HepG2 (cell line): ENCODE measurements around the gene CCDC142. TPM values are rescaled to one million over a fixed set of nuclear protein-coding genes. Genes with fewer than 3 reads are reported as not detected.

Experiments used
- EED ChIP-seq: sonication (generic); formaldehyde crosslinking; IDR thresholded peaks from 2 replicates; pipeline ENCODE4 v1.5.0; 2020; ENCODE audit warnings: mild to moderate bottlenecking, missing genetic modification reagents
- ETV6 ChIP-seq: sonication (generic); formaldehyde crosslinking; conservative IDR thresholded peaks from 2 replicates; pipeline ENCODE4 v1.4.0; 2020; ENCODE audit warnings: missing genetic modification reagents
- GZF1 ChIP-seq: sonication (generic); formaldehyde crosslinking; IDR thresholded peaks from 2 replicates; pipeline ENCODE4 v1.5.1; 2020; ENCODE audit warnings: mild to moderate bottlenecking, missing genetic modification reagents
- HDAC2 ChIP-seq: sonication (generic); formaldehyde crosslinking; IDR thresholded peaks from 2 replicates; pipeline ENCODE4 v1.4.0; 2020; ENCODE audit warnings: missing genetic modification reagents
- KDM6A ChIP-seq: IDR thresholded peaks from 2 replicates; pipeline ENCODE4 v1.6.1; 2016; ENCODE audit warnings: low read depth
- MED13 ChIP-seq: sonication (generic); formaldehyde crosslinking; IDR thresholded peaks from 2 replicates; pipeline ENCODE4 v1.5.0; 2020; ENCODE audit warnings: missing genetic modification reagents
- MXD1 ChIP-seq: sonication (generic); formaldehyde crosslinking; IDR thresholded peaks from 2 replicates; pipeline ENCODE4 v1.4.0; 2020; ENCODE audit warnings: mild to moderate bottlenecking, missing genetic modification reagents
- NR2F1 ChIP-seq, 2 experiments: fragments of 450-650 bp in 1 of 2; formaldehyde crosslinking in 1 of 2; IDR thresholded peaks; 2 replicates each; pipeline versions ENCODE4 v1.5.0 to v1.6.1; 2016 to 2020; ENCODE audit warnings: mild to moderate bottlenecking in 1 of 2, missing compliant biosample characterization in 1 of 2, missing genetic modification reagents in 1 of 2, moderate library complexity in 1 of 2
- TBX3 ChIP-seq: fragments of 450-650 bp; IDR thresholded peaks from 2 replicates; pipeline ENCODE4 v1.6.1; 2017; ENCODE audit warnings: antibody characterized with exemption, mild to moderate bottlenecking, inconsistent platforms, borderline replicate concordance
- THAP8 ChIP-seq: sonication (generic); formaldehyde crosslinking; IDR thresholded peaks from 2 replicates; pipeline ENCODE4 v1.5.1; 2020; ENCODE audit warnings: missing genetic modification reagents, mild to moderate bottlenecking, borderline replicate concordance
- TOE1 ChIP-seq: sonication (generic); formaldehyde crosslinking; IDR thresholded peaks from 2 replicates; pipeline ENCODE4 v1.4.0; 2020; ENCODE audit warnings: mild to moderate bottlenecking, missing genetic modification reagents
- ZKSCAN8 ChIP-seq: IDR thresholded peaks from 2 replicates; pipeline ENCODE4 v1.6.1; 2016; ENCODE audit warnings: borderline replicate concordance, missing genetic modification reagents, missing compliant biosample characterization
- ZNF282 ChIP-seq: fragments of 450-650 bp; IDR thresholded peaks from 2 replicates; pipeline ENCODE4 v1.6.1; 2018; ENCODE audit not compliant: partially characterized antibody
- ZNF33B ChIP-seq: sonication (generic); formaldehyde crosslinking; IDR thresholded peaks from 2 replicates; pipeline ENCODE4 v1.5.1; 2020; ENCODE audit warnings: mild to moderate bottlenecking, missing genetic modification reagents
- ZNF543 ChIP-seq: sonication (generic); formaldehyde crosslinking; IDR thresholded peaks from 2 replicates; pipeline ENCODE4 v1.4.0; 2020; ENCODE audit warnings: mild to moderate bottlenecking, missing genetic modification reagents
- ZNF558 ChIP-seq: sonication (generic); formaldehyde crosslinking; IDR thresholded peaks from 2 replicates; pipeline ENCODE4 v1.9.0; 2022; ENCODE audit warnings: mild to moderate bottlenecking, missing genetic modification reagents, borderline replicate concordance
- ZSCAN21 ChIP-seq: sonication (generic); formaldehyde crosslinking; IDR thresholded peaks from 2 replicates; pipeline ENCODE4 v1.8.0; 2022; ENCODE audit warnings: mild to moderate bottlenecking, missing genetic modification reagents, moderate library complexity, borderline replicate concordance
- ZSCAN29 ChIP-seq: sonication (generic); formaldehyde crosslinking; conservative IDR thresholded peaks from 2 replicates; pipeline ENCODE4 v1.4.0; 2020; ENCODE audit warnings: mild to moderate bottlenecking, missing genetic modification reagents
- polyA plus RNA-seq, 8 experiments: library from polyadenylated mRNA; depleted of rRNA in 3 of 8; stranded (reverse) in 7 of 8; unstranded in 1 of 8; fragments of >200 nt; fragmentation: Illumina TruSeq in 4 of 8; extraction: Trizol in 4 of 8; gene quantifications; 2 replicates each; pipeline versions ENCODE4 v1.2.1 to v1.2.3, GENCODE V29; 2011 to 2016; ENCODE audit warnings: low read depth in 4 of 8, missing spikeins in 1 of 8, mixed read lengths in 1 of 8; ENCODE audit not compliant: insufficient read depth in 1 of 8
- total RNA-seq, 5 experiments: library from RNA; depleted of rRNA; stranded (reverse); fragments of >200 nt; fragmentation: Illumina TruSeq; extraction: Trizol; gene quantifications; 2 replicates each; pipeline ENCODE4 v1.2.3, GENCODE V29; 2016; ENCODE audit warnings: low read depth in 1 of 5
- TF ChIP-seq, protein P1 (sequence below): IDR thresholded peaks from 2 replicates; pipeline ENCODE4 v1.6.1; 2018; ENCODE audit warnings: missing genetic modification reagents
- TF ChIP-seq, protein P2 (sequence below): sonication (generic); formaldehyde crosslinking; conservative IDR thresholded peaks from 2 replicates; pipeline ENCODE4 v1.4.0; 2020; ENCODE audit warnings: missing genetic modification reagents
- TF ChIP-seq, protein P3 (sequence below): fragments of 450-650 bp; IDR thresholded peaks from 2 replicates; pipeline ENCODE4 v1.6.1; 2017; ENCODE audit warnings: mild to moderate bottlenecking
- TF ChIP-seq, protein P4 (sequence below): sonication (generic); formaldehyde crosslinking; IDR thresholded peaks from 2 replicates; pipeline ENCODE4 v1.4.0; 2020; ENCODE audit warnings: missing genetic modification reagents

Gene CCDC142
- total and polyA plus RNA-seq, 2 of the 13 experiments (the other 11 are each of a cell fraction or from before 2014, with no cell fraction given) = 14.7 to 30.4 TPM

DNA sequence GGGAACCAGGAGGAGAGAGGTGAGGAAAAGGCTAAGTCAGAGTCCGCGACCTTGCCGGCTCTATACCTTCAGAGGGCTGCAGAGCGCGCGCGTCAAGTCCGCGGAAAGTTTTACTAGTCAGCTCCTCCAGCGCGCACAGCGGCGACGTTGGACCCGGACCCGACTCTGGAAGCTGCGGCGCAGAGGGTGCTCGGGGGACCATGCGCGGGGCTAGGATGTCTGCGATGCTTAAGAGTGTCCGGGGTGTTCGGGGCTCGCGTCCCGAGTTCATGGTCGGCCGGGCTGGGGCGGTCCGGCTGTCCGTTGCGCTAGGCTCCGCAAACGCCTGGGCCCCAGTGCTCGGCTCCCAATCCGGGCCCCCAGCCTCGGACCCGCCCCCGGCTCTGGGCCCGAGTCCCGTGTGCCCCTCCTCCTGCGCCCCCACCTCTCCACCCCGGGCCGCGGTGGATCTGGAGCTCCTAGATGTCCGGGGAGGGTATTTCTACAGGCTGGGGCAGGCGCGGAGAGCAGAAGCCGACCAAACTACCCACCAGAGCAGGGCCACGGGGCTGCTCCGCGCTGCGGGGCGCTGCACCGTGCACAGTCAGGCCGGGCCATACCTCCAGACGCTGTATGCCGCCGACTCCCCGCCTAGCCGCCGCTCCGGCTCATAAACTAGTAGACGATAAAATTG, 16.6 kb upstream of the CCDC142 start, which contains the start of gene LBX2 (continued):
- no peak for TF ChIP-seq NR2F1 (CRISPR knock-in tag; IDR thresholded peaks at IDR 0.05)
- no peak for TF ChIP-seq ZSCAN29 (CRISPR knock-in tag)
- no peak for TF ChIP-seq TOE1 (CRISPR knock-in tag)
- TF ChIP-seq EED (CRISPR knock-in tag) = no peak
- TF ChIP-seq TBX3 = no peak
- TF ChIP-seq ZSCAN21 (CRISPR knock-in tag) = 0 out of 2 replicates have a peak, but pooled peaks have one; percentile 15
- TF ChIP-seq, protein P1, sequence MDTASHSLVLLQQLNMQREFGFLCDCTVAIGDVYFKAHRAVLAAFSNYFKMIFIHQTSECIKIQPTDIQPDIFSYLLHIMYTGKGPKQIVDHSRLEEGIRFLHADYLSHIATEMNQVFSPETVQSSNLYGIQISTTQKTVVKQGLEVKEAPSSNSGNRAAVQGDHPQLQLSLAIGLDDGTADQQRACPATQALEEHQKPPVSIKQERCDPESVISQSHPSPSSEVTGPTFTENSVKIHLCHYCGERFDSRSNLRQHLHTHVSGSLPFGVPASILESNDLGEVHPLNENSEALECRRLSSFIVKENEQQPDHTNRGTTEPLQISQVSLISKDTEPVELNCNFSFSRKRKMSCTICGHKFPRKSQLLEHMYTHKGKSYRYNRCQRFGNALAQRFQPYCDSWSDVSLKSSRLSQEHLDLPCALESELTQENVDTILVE (CRISPR knock-in tag) = no peak
- no peak for TF ChIP-seq KDM6A (CRISPR knock-in tag)
- 0 out of 2 replicates have a peak, but pooled peaks have one; percentile 69 for TF ChIP-seq GZF1 (CRISPR knock-in tag)
- TF ChIP-seq MED13 = no peak
- TF ChIP-seq, protein P2, sequence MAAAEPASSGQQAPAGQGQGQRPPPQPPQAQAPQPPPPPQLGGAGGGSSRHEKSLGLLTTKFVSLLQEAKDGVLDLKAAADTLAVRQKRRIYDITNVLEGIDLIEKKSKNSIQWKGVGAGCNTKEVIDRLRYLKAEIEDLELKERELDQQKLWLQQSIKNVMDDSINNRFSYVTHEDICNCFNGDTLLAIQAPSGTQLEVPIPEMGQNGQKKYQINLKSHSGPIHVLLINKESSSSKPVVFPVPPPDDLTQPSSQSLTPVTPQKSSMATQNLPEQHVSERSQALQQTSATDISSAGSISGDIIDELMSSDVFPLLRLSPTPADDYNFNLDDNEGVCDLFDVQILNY (CRISPR knock-in tag) = no peak
- no peak for TF ChIP-seq ZNF558 (CRISPR knock-in tag)
- no peak for TF ChIP-seq ETV6
- TF ChIP-seq ZNF543 (CRISPR knock-in tag) = no peak
- no peak for TF ChIP-seq ZKSCAN8 (CRISPR knock-in tag)
- TF ChIP-seq ZNF33B (CRISPR knock-in tag) = no peak
- TF ChIP-seq ZNF282 = no peak
- TF ChIP-seq HDAC2 (CRISPR knock-in tag) = no peak
- TF ChIP-seq, protein P3, sequence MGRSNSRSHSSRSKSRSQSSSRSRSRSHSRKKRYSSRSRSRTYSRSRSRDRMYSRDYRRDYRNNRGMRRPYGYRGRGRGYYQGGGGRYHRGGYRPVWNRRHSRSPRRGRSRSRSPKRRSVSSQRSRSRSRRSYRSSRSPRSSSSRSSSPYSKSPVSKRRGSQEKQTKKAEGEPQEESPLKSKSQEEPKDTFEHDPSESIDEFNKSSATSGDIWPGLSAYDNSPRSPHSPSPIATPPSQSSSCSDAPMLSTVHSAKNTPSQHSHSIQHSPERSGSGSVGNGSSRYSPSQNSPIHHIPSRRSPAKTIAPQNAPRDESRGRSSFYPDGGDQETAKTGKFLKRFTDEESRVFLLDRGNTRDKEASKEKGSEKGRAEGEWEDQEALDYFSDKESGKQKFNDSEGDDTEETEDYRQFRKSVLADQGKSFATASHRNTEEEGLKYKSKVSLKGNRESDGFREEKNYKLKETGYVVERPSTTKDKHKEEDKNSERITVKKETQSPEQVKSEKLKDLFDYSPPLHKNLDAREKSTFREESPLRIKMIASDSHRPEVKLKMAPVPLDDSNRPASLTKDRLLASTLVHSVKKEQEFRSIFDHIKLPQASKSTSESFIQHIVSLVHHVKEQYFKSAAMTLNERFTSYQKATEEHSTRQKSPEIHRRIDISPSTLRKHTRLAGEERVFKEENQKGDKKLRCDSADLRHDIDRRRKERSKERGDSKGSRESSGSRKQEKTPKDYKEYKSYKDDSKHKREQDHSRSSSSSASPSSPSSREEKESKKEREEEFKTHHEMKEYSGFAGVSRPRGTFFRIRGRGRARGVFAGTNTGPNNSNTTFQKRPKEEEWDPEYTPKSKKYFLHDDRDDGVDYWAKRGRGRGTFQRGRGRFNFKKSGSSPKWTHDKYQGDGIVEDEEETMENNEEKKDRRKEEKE = no peak
- TF ChIP-seq, protein P4, sequence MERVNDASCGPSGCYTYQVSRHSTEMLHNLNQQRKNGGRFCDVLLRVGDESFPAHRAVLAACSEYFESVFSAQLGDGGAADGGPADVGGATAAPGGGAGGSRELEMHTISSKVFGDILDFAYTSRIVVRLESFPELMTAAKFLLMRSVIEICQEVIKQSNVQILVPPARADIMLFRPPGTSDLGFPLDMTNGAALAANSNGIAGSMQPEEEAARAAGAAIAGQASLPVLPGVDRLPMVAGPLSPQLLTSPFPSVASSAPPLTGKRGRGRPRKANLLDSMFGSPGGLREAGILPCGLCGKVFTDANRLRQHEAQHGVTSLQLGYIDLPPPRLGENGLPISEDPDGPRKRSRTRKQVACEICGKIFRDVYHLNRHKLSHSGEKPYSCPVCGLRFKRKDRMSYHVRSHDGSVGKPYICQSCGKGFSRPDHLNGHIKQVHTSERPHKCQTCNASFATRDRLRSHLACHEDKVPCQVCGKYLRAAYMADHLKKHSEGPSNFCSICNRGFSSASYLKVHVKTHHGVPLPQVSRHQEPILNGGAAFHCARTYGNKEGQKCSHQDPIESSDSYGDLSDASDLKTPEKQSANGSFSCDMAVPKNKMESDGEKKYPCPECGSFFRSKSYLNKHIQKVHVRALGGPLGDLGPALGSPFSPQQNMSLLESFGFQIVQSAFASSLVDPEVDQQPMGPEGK (CRISPR knock-in tag) = peak; percentile 84
- 0 out of 2 replicates have a peak, but pooled peaks have one; percentile 52 for TF ChIP-seq MXD1 (CRISPR knock-in tag)
- no peak for TF ChIP-seq THAP8
